ENCODE measurements around the gene CLDN5.

Gene CLDN5

GRCh38 chr22:19501897-19502447, 22.2 kb downstream of the CLDN5 start:
- DNase-seq: no peak

- DNase-seq: no peak
These were observed 24.3 kb downstream of the CLDN5 start for GRCh38 chr22:19499880-19500242.

GRCh38 chr22:19499236-19499879, 24.9 kb downstream of the CLDN5 start:
- no peak for DNase-seq

GRCh38 chr22:19498866-19499190, 25.4 kb downstream of the CLDN5 start:
- DNase-seq: no peak

GRCh38 chr22:19498154-19498865, 25.9 kb downstream of the CLDN5 start:
- DNase-seq: no peak

GRCh38 chr22:19497245-19497644, 27.0 kb downstream of the CLDN5 start:
- no peak for DNase-seq

GRCh38 chr22:19496324-19496630, 27.9 kb downstream of the CLDN5 start:
- no peak for DNase-seq

- DNase-seq: no peak
These were observed 28.5 kb downstream of the CLDN5 start for GRCh38 chr22:19495562-19496323.

GRCh38 chr22:19494676-19495173, 29.5 kb downstream of the CLDN5 start:
- no peak for DNase-seq

GRCh38 chr22:19494001-19494560, 30.1 kb downstream of the CLDN5 start:
- no peak for DNase-seq

- DNase-seq: no peak
These were observed 31.6 kb downstream of the CLDN5 start for GRCh38 chr22:19492504-19493174.

GRCh38 chr22:19490628-19491230, 33.5 kb downstream of the CLDN5 start:
- no peak for DNase-seq

GRCh38 chr22:19488884-19489843, 35.0 kb downstream of the CLDN5 start:
- no peak for DNase-seq

- no peak for DNase-seq
These were observed 35.9 kb downstream of the CLDN5 start for GRCh38 chr22:19488285-19488684.

GRCh38 chr22:19483481-19484244, 40.5 kb downstream of the CLDN5 start:
- DNase-seq: no peak

- no peak for DNase-seq
These were observed 41.9 kb downstream of the CLDN5 start for GRCh38 chr22:19482297-19482696.

- DNase-seq: no peak
These were observed 43.4 kb downstream of the CLDN5 start for GRCh38 chr22:19480789-19481188.

- DNase-seq: no peak
These were observed 44.0 kb downstream of the CLDN5 start for GRCh38 chr22:19480173-19480568.

- DNase-seq: peak; percentile 100
These were observed 44.6 kb downstream of the CLDN5 start, which contains the start of gene CDC45 for GRCh38 chr22:19479355-19480172. Gene CDC45 (plus strand): TSS chr22:19479920. CDS start chr22:19479969, 49 bp downstream.
